C4-2B (cell line): ENCODE measurements around the gene CLSTN3.

Experiments used
- H3K27ac ChIP-seq: fragments of 450-650 bp; 2 replicates; pipeline ENCODE4 v1.5.1; 2017
- CTCF ChIP-seq: fragments of 450-650 bp; conservative IDR thresholded peaks from 2 replicates; pipeline ENCODE4 v1.5.1; 2017; ENCODE audit warnings: mild to moderate bottlenecking
- ZFX ChIP-seq: fragments of 450-650 bp; IDR thresholded peaks from 2 replicates; pipeline ENCODE4 v1.6.1; 2017

The CLSTN3 gene

GRCh38 chr12:7091660-7092228, 38.4 kb upstream of the CLSTN3 start:
- TF ChIP-seq ZFX, result no peak
- TF ChIP-seq CTCF, result no peak
- H3K27ac ChIP-seq, result peak overlapping the region; percentile 29; the same call in 1 of the 2 replicates

GRCh38 chr12:7092229-7092985, 37.8 kb upstream of the CLSTN3 start, which contains the start of gene C1R:
Gene C1R, minus strand, starts transcription at chr12:7092445. Its CDS starts 57 bp downstream, at chr12:7092388.
- peak; percentile 94 for TF ChIP-seq CTCF
- TF ChIP-seq ZFX, result no peak
- H3K27ac ChIP-seq, result peak within 1 kb of the TSS; percentile 29; the same call in 1 of the 2 replicates

- H3K27ac ChIP-seq, result no peak overlapping the region; the same call in 1 of the 2 replicates
- no peak for TF ChIP-seq ZFX
- no peak for TF ChIP-seq CTCF
These were observed 37.1 kb upstream of the CLSTN3 start for GRCh38 chr12:7092986-7093460.

GRCh38 chr12:7093486-7093885, 36.7 kb upstream of the CLSTN3 start:
- no peak overlapping the region for H3K27ac ChIP-seq
- no peak for TF ChIP-seq CTCF
- no peak; the same call in 1 of the 2 replicates for TF ChIP-seq ZFX

DNA sequence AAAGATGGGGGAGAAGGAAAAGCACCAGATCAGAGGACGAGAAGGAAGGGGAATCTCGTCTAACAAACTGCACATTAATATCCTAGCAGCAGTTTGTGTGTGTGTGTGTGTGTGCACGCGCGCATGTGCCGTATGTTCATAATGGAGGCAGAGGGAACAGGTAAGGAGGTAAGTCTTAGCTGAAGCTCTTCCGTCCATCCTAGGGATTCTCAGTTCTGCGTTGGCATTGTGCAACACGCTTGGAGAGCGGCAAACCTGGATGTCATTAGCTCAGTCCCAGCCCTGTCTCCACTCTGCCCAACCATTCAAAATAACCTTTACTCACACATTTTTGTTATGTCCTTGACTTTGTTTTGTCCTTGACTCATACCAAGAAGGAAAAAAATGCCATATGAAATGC, 36.3 kb upstream of the CLSTN3 start:
- TF ChIP-seq ZFX (no peak), CTCF (no peak)
- H3K27ac ChIP-seq, result no peak overlapping the region

DNA sequence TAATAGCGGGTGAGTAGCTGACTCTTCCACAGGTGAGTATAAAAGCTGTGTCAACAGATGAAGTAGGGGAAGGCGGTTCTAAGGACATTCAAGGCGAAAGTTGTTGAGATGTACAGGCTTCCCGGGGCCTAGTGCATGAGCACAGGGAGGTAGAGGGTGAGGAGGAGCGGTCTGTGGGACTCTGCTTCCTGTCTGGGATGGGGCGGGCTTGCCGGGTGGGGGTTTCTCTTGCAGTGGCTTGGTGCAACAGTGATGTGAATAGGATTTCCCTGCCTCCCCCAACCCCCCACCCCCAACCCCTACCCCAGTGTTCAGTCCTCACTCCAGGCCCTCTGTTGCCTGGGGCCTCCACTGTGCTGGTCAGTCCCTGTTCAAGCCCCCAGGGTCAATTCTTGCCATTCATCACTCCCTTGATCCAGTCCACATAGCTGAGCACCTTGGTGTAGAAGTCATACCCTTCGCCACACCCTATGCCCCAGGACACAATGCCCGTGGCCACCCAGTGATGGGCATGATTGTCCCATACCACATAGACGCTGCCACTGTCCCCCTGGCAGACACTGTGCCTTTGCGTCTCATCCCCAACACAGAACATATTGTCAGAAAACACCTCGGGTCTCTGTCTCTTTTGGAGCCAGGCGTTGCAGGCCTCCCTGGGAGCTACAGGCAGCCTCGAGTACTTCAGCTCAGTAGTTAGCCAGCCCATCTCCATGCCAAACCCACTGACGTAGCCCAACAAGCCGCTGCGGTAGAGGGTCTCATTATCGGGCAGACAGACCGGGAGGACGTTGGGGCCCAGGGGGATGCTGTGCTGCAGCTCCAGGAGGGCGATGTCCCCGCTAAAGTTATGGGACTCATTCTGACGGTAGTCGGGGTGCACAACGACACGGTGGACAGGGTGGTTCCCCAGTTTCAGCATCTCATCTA, 33.9 kb upstream of the CLSTN3 start:
- TF ChIP-seq CTCF (no peak), ZFX (no peak)
- H3K27ac ChIP-seq, result no peak overlapping the region
